A549 (cell line): ENCODE measurements around the gene DYRK4.

Source experiments
- CEBPB ChIP-seq, 2 experiments: fragments of >200 bp in 1 of 2; sonication (Bioruptor Twin) in 1 of 2; formaldehyde crosslinking in 1 of 2; IDR thresholded peaks; 2 replicates each; pipeline ENCODE4 v1.6.1; 2012 to 2016
- HOXB5 ChIP-seq: fragments of 250-450 bp; sonication (Bioruptor Pico); IDR thresholded peaks from 2 replicates; pipeline ENCODE4 v1.5.0; 2020; ENCODE audit warnings: mild to moderate bottlenecking, moderate library complexity
- POLR2A ChIP-seq: IDR thresholded peaks from 2 replicates; pipeline ENCODE4 v1.6.1; 2012; ENCODE audit warnings: mild to moderate bottlenecking, low read length
- POLR2AphosphoS2 ChIP-seq: conservative IDR thresholded peaks from 2 replicates; pipeline ENCODE4 v1.6.1; 2012; ENCODE audit warnings: low read length, improper control_type of control experiment, inconsistent platforms
- RARB ChIP-seq: fragments of 250-450 bp; sonication (Bioruptor Pico); IDR thresholded peaks from 2 replicates; pipeline ENCODE4 v1.8.0; 2021; ENCODE audit warnings: mild to moderate bottlenecking, moderate library complexity
- USF2 ChIP-seq: fragments of 450-650 bp; IDR thresholded peaks from 2 replicates; pipeline ENCODE4 v1.6.1; 2014; ENCODE audit warnings: antibody characterized with exemption
- TF ChIP-seq, protein P1 (sequence below): fragments of >200 bp; sonication (Bioruptor Twin); formaldehyde crosslinking; IDR thresholded peaks from 3 replicates; pipeline ENCODE4 v1.5.1; 2016
- TF ChIP-seq, protein P2 (sequence below): IDR thresholded peaks from 2 replicates; pipeline ENCODE4 v1.6.1; 2012

DNA sequence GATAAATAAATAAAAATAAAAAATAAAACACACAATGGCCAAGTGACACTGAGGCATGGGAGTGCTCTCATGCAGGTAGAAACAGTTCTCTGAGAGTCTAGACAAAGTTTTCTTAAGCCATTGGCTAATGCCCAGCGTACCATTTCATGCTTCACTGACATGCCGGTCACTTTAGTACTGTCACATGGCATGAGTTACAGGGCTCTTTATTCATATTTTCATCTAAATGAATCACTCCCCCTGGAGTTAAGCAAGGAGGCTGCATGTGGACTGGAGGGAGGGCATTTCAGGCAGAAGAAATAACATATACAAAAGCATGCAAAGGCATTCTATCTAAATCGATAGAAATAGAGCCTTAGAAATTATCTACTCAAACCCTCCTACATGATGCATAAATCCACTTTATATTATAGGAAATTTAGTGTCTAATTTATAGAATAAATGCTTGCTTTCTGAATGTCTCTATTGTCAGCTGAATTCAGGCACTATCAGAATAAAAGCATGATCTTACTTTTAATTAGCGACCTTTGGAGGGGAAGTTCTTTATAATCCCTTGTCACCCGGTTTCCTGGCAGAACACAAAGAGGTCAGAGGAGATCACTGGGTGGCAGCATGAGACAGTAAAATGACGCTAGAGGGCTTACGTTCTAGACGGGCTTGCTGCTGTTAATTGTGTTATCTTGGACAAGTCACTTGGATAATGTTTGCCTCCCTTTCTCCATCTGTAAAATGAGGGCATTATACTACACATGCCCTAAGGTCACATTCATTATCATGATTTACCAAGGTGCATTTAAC lies 17.5 kb downstream of the DYRK4 start:
- TF ChIP-seq RARB (CRISPR knock-in tag) (no peak), POLR2A (no peak), CEBPB (IDR thresholded peaks at IDR 0.05) (no peak), HOXB5 (CRISPR knock-in tag) (no peak), USF2 (no peak), POLR2AphosphoS2 (no peak)
- TF ChIP-seq, protein P1, sequence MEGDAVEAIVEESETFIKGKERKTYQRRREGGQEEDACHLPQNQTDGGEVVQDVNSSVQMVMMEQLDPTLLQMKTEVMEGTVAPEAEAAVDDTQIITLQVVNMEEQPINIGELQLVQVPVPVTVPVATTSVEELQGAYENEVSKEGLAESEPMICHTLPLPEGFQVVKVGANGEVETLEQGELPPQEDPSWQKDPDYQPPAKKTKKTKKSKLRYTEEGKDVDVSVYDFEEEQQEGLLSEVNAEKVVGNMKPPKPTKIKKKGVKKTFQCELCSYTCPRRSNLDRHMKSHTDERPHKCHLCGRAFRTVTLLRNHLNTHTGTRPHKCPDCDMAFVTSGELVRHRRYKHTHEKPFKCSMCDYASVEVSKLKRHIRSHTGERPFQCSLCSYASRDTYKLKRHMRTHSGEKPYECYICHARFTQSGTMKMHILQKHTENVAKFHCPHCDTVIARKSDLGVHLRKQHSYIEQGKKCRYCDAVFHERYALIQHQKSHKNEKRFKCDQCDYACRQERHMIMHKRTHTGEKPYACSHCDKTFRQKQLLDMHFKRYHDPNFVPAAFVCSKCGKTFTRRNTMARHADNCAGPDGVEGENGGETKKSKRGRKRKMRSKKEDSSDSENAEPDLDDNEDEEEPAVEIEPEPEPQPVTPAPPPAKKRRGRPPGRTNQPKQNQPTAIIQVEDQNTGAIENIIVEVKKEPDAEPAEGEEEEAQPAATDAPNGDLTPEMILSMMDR: peak; percentile 30; the same call in 2 of the 3 replicates
- TF ChIP-seq, protein P2, sequence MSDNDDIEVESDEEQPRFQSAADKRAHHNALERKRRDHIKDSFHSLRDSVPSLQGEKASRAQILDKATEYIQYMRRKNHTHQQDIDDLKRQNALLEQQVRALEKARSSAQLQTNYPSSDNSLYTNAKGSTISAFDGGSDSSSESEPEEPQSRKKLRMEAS: no peak
